Uterus (tissue), 2 donors: ENCODE results near the gene CD63.

Source experiments
- CTCF ChIP-seq, 4 experiments: fragments of 200-600 bp in 2 of 4; fragments of 450-650 bp in 2 of 4; sonication (generic) in 2 of 4; IDR thresholded peaks; one replicate each; pipeline ENCODE4 v1.5.1; 2016 to 2019; ENCODE audit warnings: antibody characterized with exemption in 4 of 4, mild to moderate bottlenecking in 2 of 4, moderate library complexity in 1 of 4
- POLR2A ChIP-seq, 2 donors: fragments of 450-650 bp; IDR thresholded peaks; one replicate each; pipeline ENCODE4 v1.6.1; 2016; ENCODE audit warnings: antibody characterized with exemption in 2 of 2, mild to moderate bottlenecking in 1 of 2, moderate library complexity in 1 of 2

- TF ChIP-seq CTCF (IDR thresholded peaks at IDR 0.05): no peak
- TF ChIP-seq POLR2A (IDR thresholded peaks at IDR 0.05): no peak
Measured at GRCh38 chr12:55694651-55695050, 34.2 kb downstream of the CD63 start.
